ENCODE results near the gene KCTD2.

The KCTD2 gene

GRCh38 chr17:75109407-75110233 is 62.6 kb downstream of the KCTD2 start, which contains the start of gene ARMC7:
ARMC7 (plus strand) TSS chr17:75109969; CDS start chr17:75110289, 320 bp downstream.
- no peak for TF ChIP-seq CTCF (IDR thresholded peaks at IDR 0.05; ENCODE audit: control insufficient read depth, insufficient read depth, low read depth, low read length, missing control alignments)
- H3K4me3 ChIP-seq (ENCODE audit: control insufficient read depth, low read depth, low read length) = peak within 1 kb of the TSS; percentile 72
- no peak for DNase-seq (ENCODE audit: low read depth)

GRCh38 chr17:75110234-75110937 is 63.4 kb downstream of the KCTD2 start:
- H3K4me3 ChIP-seq (ENCODE audit: control insufficient read depth, low read depth, low read length) = peak overlapping the region; percentile 72
- no peak for DNase-seq (ENCODE audit: low read depth)
- no peak for TF ChIP-seq CTCF (IDR thresholded peaks at IDR 0.05; ENCODE audit: control insufficient read depth, insufficient read depth, low read depth, low read length, missing control alignments)

GRCh38 chr17:75111777-75112335 is 64.8 kb downstream of the KCTD2 start:
- no peak overlapping the region for H3K4me3 ChIP-seq (ENCODE audit: control insufficient read depth, low read depth, low read length)
- TF ChIP-seq CTCF (IDR thresholded peaks at IDR 0.05; ENCODE audit: control insufficient read depth, insufficient read depth, low read depth, low read length, missing control alignments) = no peak
- no peak for DNase-seq (ENCODE audit: low read depth)

- H3K4me3 ChIP-seq (ENCODE audit: control insufficient read depth, low read depth, low read length) = peak overlapping the region; percentile 58
- peak; percentile 68 for DNase-seq (ENCODE audit: low read depth)
- peak; percentile 94 for TF ChIP-seq CTCF (IDR thresholded peaks at IDR 0.05; ENCODE audit: control insufficient read depth, insufficient read depth, low read depth, low read length, missing control alignments)
Measured at GRCh38 chr17:75113798-75114551, 67.0 kb downstream of the KCTD2 start.

GRCh38 chr17:75114552-75115314 is 67.7 kb downstream of the KCTD2 start:
- peak overlapping the region; percentile 58 for H3K4me3 ChIP-seq (ENCODE audit: control insufficient read depth, low read depth, low read length)
- DNase-seq (ENCODE audit: low read depth) = no peak
- no peak for TF ChIP-seq CTCF (IDR thresholded peaks at IDR 0.05; ENCODE audit: control insufficient read depth, insufficient read depth, low read depth, low read length, missing control alignments)
